ENCODE results near the gene EMC7.
"Not testable (repeated sequence)": the region's sequence is repeated elsewhere in the genome, so short reads cannot be mapped to it uniquely, and the experiment has no call there.

EMC7 gene

GRCh38 chr15:34084086-34084485 lies 17.6 kb downstream of the EMC7 start:
- DNase-seq: no peak

GRCh38 chr15:34079904-34080303 lies 21.8 kb downstream of the EMC7 start:
- no peak for DNase-seq

- DNase-seq: no peak
Measured at GRCh38 chr15:34078900-34079299, 22.8 kb downstream of the EMC7 start.

- DNase-seq: no peak
Measured at GRCh38 chr15:34076785-34077184, 24.9 kb downstream of the EMC7 start.

GRCh38 chr15:34070003-34070402 lies 31.7 kb downstream of the EMC7 start:
- DNase-seq: no peak

- DNase-seq: no peak
Measured at GRCh38 chr15:34065941-34066340, 35.7 kb downstream of the EMC7 start.

- DNase-seq: no peak
Measured at GRCh38 chr15:34065261-34065660, 36.4 kb downstream of the EMC7 start.

GRCh38 chr15:34064438-34064837 lies 37.2 kb downstream of the EMC7 start:
- no peak for DNase-seq

GRCh38 chr15:34059946-34060345 lies 41.7 kb downstream of the EMC7 start:
- DNase-seq: no peak

GRCh38 chr15:34059476-34059875 lies 42.2 kb downstream of the EMC7 start:
- no peak for DNase-seq

GRCh38 chr15:34056911-34057310 lies 44.8 kb downstream of the EMC7 start:
- no peak for DNase-seq

GRCh38 chr15:34055868-34056595 lies 45.6 kb downstream of the EMC7 start:
- DNase-seq: no peak

GRCh38 chr15:34054081-34054707 lies 47.5 kb downstream of the EMC7 start:
- DNase-seq: no peak

- not testable (repeated sequence) for DNase-seq
Measured at GRCh38 chr15:34050385-34050784, 51.3 kb downstream of the EMC7 start.

GRCh38 chr15:34049112-34049511 lies 52.5 kb downstream of the EMC7 start:
- DNase-seq: no peak

- DNase-seq: no peak
Measured at GRCh38 chr15:34047893-34048775, 53.5 kb downstream of the EMC7 start.

- DNase-seq: no peak
Measured at GRCh38 chr15:34046471-34047145, 55.1 kb downstream of the EMC7 start.

GRCh38 chr15:34043813-34044212 lies 57.8 kb downstream of the EMC7 start:
- no peak for DNase-seq

GRCh38 chr15:34043391-34043790 lies 58.3 kb downstream of the EMC7 start:
- no peak for DNase-seq

GRCh38 chr15:34039790-34040113 lies 61.9 kb downstream of the EMC7 start:
- DNase-seq: no peak

GRCh38 chr15:34038871-34039789 lies 62.5 kb downstream of the EMC7 start, which contains the start of gene AVEN:
AVEN (minus strand) TSS chr15:34039204; CDS start chr15:34039046, 158 bp downstream.
- DNase-seq: peak; percentile 68

All from suppressor macrophage treated with lipopolysaccharide for 4 hours (primary cell).